Left ventricle myocardium inferior (tissue), 1 donor: ENCODE measurements around the gene FAT4. TPM values are rescaled to one million over a fixed set of nuclear protein-coding genes. Genes with fewer than 3 reads are reported as not detected.

Experiments used
- DNase-seq: peaks from one replicate; pipeline ENCODE4 v3.0.0-alpha.2; 2020
- H3K27ac ChIP-seq: fragments of 200-600 bp; replicated peaks from 2 replicates; pipeline ENCODE4 v1.8.0; 2021
- H3K27me3 ChIP-seq: fragments of 200-600 bp; 2 replicates; pipeline ENCODE4 v1.8.0; 2021; ENCODE audit warnings: low read depth
- H3K36me3 ChIP-seq: fragments of 200-600 bp; 2 replicates; pipeline ENCODE4 v1.8.0; 2021
- H3K4me1 ChIP-seq: fragments of 200-600 bp; 2 replicates; pipeline ENCODE4 v1.8.0; 2021
- H3K4me3 ChIP-seq: fragments of 200-600 bp; 2 replicates; pipeline ENCODE4 v1.8.0; 2021; ENCODE audit warnings: mild to moderate bottlenecking, moderate library complexity
- H3K9me3 ChIP-seq: fragments of 200-600 bp; replicated peaks from 2 replicates; pipeline ENCODE4 v1.8.0; 2021
- intact Hi-C: fragments of 100-400 bp; cut with micrococcal nuclease; formaldehyde crosslinking; loops from one replicate; pipeline ENCODE4 v1.11.0; 2022
- total RNA-seq: library from RNA; stranded (reverse); fragmentation: NEBNext Ultra II Directional; extraction: Animal tissue kit (Norgen Biotek cat#: 25700); gene quantifications from one replicate; pipeline ENCODE4 v1.2.1, GENCODE V29; 2021
- TF ChIP-seq, protein P1 (sequence below): fragments of 200-600 bp; IDR thresholded peaks from 2 replicates; pipeline ENCODE4 v1.8.0; 2021; ENCODE audit warnings: antibody characterized with exemption, mild to moderate bottlenecking, borderline replicate concordance
- donor health status: DM: no; HTN: yes; CAD: no; lungs with severe emphysema.

The FAT4 gene
- total RNA-seq, 1 donor from 2014 or later: 6.7 TPM

DNA sequence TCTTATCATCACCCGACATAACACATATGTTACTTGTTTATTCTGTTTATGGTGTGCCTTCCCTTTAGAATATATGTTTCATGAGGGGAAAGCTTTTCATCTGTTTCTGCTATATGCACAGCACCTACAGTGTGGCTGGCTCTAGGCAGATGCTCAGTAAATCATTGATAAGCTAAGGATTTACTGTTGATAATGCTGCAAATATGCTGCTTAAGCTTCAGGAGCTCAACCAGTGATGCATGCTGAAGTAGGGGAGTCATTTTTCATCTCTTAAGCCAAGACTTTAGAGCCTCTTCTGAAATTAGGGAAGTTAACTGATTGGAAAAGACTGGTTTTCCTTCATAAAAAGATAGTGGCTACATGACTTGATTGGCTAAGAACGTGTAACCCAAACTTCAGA, 16.4 kb downstream of the FAT4 start:
- TF ChIP-seq, protein P1, sequence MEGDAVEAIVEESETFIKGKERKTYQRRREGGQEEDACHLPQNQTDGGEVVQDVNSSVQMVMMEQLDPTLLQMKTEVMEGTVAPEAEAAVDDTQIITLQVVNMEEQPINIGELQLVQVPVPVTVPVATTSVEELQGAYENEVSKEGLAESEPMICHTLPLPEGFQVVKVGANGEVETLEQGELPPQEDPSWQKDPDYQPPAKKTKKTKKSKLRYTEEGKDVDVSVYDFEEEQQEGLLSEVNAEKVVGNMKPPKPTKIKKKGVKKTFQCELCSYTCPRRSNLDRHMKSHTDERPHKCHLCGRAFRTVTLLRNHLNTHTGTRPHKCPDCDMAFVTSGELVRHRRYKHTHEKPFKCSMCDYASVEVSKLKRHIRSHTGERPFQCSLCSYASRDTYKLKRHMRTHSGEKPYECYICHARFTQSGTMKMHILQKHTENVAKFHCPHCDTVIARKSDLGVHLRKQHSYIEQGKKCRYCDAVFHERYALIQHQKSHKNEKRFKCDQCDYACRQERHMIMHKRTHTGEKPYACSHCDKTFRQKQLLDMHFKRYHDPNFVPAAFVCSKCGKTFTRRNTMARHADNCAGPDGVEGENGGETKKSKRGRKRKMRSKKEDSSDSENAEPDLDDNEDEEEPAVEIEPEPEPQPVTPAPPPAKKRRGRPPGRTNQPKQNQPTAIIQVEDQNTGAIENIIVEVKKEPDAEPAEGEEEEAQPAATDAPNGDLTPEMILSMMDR: no peak
- H3K4me3 ChIP-seq: no peak overlapping the region
- H3K4me1 ChIP-seq: peaks cover 32% of the 10 kb centered on the region
- H3K27ac ChIP-seq: no peak overlapping the region
- intact Hi-C loops: no loop called here
- H3K36me3 ChIP-seq: no peaks in the 10 kb centered on the region
- H3K27me3 ChIP-seq: no peaks in the 10 kb centered on the region
- H3K9me3 ChIP-seq: no peaks in the 10 kb centered on the region
- no peak for DNase-seq

GRCh38 chr4:125334926-125335325, 20.2 kb downstream of the FAT4 start:
- intact Hi-C loops: no loop called here
- H3K4me1 ChIP-seq: peaks cover 54% of the 10 kb centered on the region
- no peak overlapping the region for H3K4me3 ChIP-seq
- no peaks in the 10 kb centered on the region for H3K9me3 ChIP-seq
- H3K27me3 ChIP-seq: no peaks in the 10 kb centered on the region
- H3K27ac ChIP-seq: peak overlapping the region; percentile 41
- no peaks in the 10 kb centered on the region for H3K36me3 ChIP-seq
- no peak for DNase-seq
- TF ChIP-seq, protein P1: no peak

DNA sequence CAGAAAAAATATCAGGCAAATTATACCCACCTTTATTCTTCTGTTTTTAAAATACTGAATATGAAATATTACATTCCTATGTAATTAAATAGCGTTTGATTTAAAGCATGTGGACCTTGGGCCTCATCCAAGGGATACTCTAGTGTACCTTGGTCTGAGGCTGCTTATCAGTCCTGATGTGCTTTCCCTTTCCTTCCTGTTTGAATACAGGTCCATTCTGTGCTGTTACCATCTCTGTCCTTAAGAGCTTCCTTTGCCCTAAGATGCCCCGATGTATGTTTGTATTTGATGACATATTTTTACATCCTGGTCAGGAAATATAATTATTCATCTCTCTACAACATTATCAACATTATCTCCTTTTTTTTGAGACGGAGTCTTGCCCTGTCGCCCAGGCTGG, 24.1 kb downstream of the FAT4 start:
- H3K27me3 ChIP-seq: no peaks in the 10 kb centered on the region
- H3K27ac ChIP-seq: peak overlapping the region; percentile 33
- no peak overlapping the region for H3K4me3 ChIP-seq
- no peak for DNase-seq
- TF ChIP-seq, protein P1: no peak
- no peaks in the 10 kb centered on the region for H3K9me3 ChIP-seq
- H3K4me1 ChIP-seq: peaks cover 38% of the 10 kb centered on the region
- H3K36me3 ChIP-seq: no peaks in the 10 kb centered on the region
- intact Hi-C loops: no loop called here

DNA sequence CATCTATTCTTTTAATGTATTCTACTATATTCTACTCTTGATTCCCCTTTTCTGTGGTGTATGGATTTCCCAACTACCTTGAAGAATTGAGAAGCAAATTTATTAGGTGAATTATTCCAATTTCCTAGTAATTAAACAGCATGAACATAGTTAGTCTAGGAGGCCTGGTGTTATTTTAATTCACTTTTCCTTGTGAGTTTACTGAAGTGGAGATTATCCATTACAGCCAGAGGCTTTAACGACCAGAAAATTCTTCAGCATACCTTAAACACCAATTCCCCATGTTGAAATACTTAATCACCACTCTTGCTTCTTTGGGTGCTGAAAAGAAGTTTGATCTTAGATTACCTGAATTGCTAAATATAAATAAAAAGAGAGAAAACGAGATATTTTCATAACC, 29.4 kb downstream of the FAT4 start:
- intact Hi-C loops: no loop called here
- DNase-seq: no peak
- no peak overlapping the region for H3K27ac ChIP-seq
- H3K4me3 ChIP-seq: no peak overlapping the region
- H3K36me3 ChIP-seq: no peaks in the 10 kb centered on the region
- no peaks in the 10 kb centered on the region for H3K27me3 ChIP-seq
- TF ChIP-seq, protein P1: no peak
- no peaks in the 10 kb centered on the region for H3K4me1 ChIP-seq
- H3K9me3 ChIP-seq: no peaks in the 10 kb centered on the region

- no peak overlapping the region for H3K4me3 ChIP-seq
- H3K4me1 ChIP-seq: no peaks in the 10 kb centered on the region
- H3K36me3 ChIP-seq: no peaks in the 10 kb centered on the region
- intact Hi-C loops: no loop called here
- DNase-seq: no peak
- H3K27me3 ChIP-seq: no peaks in the 10 kb centered on the region
- TF ChIP-seq, protein P1: no peak
- no peak overlapping the region for H3K27ac ChIP-seq
- H3K9me3 ChIP-seq: no peaks in the 10 kb centered on the region
Measured at GRCh38 chr4:125346616-125347015, 31.9 kb downstream of the FAT4 start.
